ENCODE measurements around the gene APC. TPM values are rescaled to one million over a fixed set of nuclear protein-coding genes. Genes with fewer than 3 reads are reported as not detected.

The APC gene
- total RNA-seq, 1 experiment from 2014 or later, result 40.0 TPM

DNA sequence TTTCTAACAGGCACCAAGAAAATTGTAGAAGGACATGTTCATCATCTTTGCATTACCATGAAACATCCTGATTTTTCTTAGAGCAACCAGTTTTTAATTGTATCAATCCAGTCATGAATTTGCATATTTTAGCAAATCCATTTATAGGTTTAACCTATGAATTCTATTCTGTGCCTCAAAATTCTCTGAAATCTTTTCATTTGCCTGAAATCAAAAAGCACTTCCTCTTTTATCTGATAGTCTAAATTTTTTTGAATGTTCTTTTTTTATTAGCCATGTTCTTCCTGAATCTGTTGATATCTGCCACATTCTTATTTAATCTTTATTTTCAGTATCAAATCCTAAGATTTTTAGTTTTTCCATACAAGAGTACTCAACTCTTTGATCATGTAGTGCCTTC, 86.5 kb downstream of the APC start (continued):
- TF ChIP-seq ARID4B (CRISPR knock-in tag; IDR thresholded peaks at IDR 0.05; ENCODE audit: borderline replicate concordance), result no peak
- no peak for TF ChIP-seq PRRX2 (CRISPR knock-in tag; IDR thresholded peaks at IDR 0.05)
- no peak for TF ChIP-seq USF2 (CRISPR knock-in tag; IDR thresholded peaks at IDR 0.05)
- no peak for TF ChIP-seq KAT7 (CRISPR knock-in tag; IDR thresholded peaks at IDR 0.05; ENCODE audit: borderline replicate concordance)
- no peak for TF ChIP-seq ZNF263 (CRISPR knock-in tag; IDR thresholded peaks at IDR 0.05; ENCODE audit: low read depth)

- Mint-ChIP-seq H3K4me3 (no peak overlapping the region), H3K36me3 (peaks cover 33% of the 10 kb centered on the region), H3K27ac (no peak overlapping the region), H3K4me1 (peaks cover 10% of the 10 kb centered on the region), H3K27me3 (ENCODE audit: low read depth) (no peaks in the 10 kb centered on the region), H3K9me3 (no peaks in the 10 kb centered on the region)
- no peak for TF ChIP-seq IRF2 (CRISPR knock-in tag; IDR thresholded peaks at IDR 0.05; ENCODE audit: borderline replicate concordance, low read depth)
- no peak for TF ChIP-seq FOXP1 (CRISPR knock-in tag; IDR thresholded peaks at IDR 0.05; ENCODE audit: borderline replicate concordance)
- no peak for TF ChIP-seq ATF2 (CRISPR knock-in tag; IDR thresholded peaks at IDR 0.05; ENCODE audit: borderline replicate concordance, low read depth)
- no peak for TF ChIP-seq NFATC4 (CRISPR knock-in tag; IDR thresholded peaks at IDR 0.05)
- no peak for TF ChIP-seq HMGA2 (CRISPR knock-in tag; IDR thresholded peaks at IDR 0.05)
- no peak for TF ChIP-seq ZNF232 (CRISPR knock-in tag; IDR thresholded peaks at IDR 0.05)
- no peak for TF ChIP-seq RELA (CRISPR knock-in tag; IDR thresholded peaks at IDR 0.05; ENCODE audit: borderline replicate concordance)
- no peak for TF ChIP-seq ZBTB43 (CRISPR knock-in tag; IDR thresholded peaks at IDR 0.05)
- TF ChIP-seq ATF1 (CRISPR knock-in tag; IDR thresholded peaks at IDR 0.05), result no peak
- no peak for TF ChIP-seq TEAD1 (CRISPR knock-in tag; IDR thresholded peaks at IDR 0.05)
- TF ChIP-seq HMGXB4 (CRISPR knock-in tag; IDR thresholded peaks at IDR 0.05), result no peak
- no peak for TF ChIP-seq ZNF317 (CRISPR knock-in tag; IDR thresholded peaks at IDR 0.05; ENCODE audit: borderline replicate concordance, low read depth)
- no peak for TF ChIP-seq JAZF1 (CRISPR knock-in tag; IDR thresholded peaks at IDR 0.05)
- no peak for TF ChIP-seq CREB1 (CRISPR knock-in tag; IDR thresholded peaks at IDR 0.05)
- TF ChIP-seq, protein P1, sequence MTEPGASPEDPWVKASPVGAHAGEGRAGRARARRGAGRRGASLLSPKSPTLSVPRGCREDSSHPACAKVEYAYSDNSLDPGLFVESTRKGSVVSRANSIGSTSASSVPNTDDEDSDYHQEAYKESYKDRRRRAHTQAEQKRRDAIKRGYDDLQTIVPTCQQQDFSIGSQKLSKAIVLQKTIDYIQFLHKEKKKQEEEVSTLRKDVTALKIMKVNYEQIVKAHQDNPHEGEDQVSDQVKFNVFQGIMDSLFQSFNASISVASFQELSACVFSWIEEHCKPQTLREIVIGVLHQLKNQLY (CRISPR knock-in tag; IDR thresholded peaks at IDR 0.05), result no peak
- TF ChIP-seq, protein P2, sequence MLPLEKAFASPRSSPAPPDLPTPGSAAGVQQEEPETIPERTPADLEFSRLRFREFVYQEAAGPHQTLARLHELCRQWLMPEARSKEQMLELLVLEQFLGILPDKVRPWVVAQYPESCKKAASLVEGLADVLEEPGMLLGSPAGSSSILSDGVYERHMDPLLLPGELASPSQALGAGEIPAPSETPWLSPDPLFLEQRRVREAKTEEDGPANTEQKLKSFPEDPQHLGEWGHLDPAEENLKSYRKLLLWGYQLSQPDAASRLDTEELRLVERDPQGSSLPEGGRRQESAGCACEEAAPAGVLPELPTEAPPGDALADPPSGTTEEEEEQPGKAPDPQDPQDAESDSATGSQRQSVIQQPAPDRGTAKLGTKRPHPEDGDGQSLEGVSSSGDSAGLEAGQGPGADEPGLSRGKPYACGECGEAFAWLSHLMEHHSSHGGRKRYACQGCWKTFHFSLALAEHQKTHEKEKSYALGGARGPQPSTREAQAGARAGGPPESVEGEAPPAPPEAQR (CRISPR knock-in tag; IDR thresholded peaks at IDR 0.05), result no peak
- TF ChIP-seq, protein P3, sequence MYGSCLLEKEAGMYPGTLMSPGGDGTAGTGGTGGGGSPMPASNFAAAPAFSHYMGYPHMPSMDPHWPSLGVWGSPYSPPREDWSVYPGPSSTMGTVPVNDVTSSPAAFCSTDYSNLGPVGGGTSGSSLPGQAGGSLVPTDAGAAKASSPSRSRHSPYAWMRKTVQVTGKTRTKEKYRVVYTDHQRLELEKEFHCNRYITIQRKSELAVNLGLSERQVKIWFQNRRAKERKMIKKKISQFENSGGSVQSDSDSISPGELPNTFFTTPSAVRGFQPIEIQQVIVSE (CRISPR knock-in tag; IDR thresholded peaks at IDR 0.05; ENCODE audit: borderline replicate concordance), result no peak
- ChIA-PET CTCF (no interaction called here), POLR2A (no interaction called here)
- DNase-seq (ENCODE audit: low spot score) (no peak), ATAC-seq (no peak)
Observed at GRCh38 chr5:112830378-112830777, 92.7 kb downstream of the APC start.

Data from WTC11 (cell line).